AG08395 (cell line): ENCODE data around the gene TBX6.

Experiments used
- DNase-seq: peaks from one replicate; pipeline ENCODE4 v3.0.0; 2012; ENCODE audit warnings: mixed read lengths, low spot score

TBX6 gene

DNA sequence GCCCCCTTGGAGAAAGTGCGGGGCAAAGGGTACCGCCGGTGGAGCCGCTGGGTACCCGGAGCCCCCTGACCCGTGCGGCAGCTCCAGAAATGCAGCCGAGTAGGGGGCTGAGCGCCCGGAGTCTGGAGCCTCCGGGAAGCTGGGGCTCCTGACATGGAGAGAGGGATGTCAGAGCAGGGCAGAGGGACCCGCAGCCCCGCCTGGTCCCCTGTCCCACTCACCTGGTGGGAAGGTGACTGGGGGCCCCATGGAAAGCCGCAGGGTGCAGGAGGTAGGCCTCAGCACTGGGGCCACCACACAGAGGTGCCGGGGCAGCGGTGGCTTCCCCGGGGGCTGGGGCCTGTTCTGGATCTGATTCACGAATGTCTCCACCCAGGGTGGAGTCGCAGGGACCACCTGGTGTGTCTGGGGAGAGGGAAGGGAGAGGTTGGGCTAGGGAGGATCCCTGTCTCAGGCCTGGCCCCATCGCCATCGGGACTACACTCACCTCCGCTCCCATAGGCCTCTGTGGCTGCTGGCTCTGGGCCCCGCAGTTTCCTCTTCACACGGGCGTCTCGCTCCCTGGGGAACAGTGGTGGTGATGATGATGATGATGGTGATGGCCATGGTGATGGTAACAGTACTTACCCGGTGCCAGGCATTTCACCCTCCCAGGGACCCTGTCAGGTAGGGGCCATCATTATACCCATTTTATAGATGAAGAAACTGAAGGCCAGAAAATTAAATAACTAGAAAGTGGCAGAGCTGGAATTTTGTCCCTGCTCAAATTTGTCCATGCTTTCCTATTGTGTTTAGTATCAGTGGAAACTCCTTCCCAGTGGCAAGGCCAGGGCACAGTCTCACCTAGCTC is 5.2 kb downstream of the TBX6 start:
- DNase-seq, result no peak

DNA sequence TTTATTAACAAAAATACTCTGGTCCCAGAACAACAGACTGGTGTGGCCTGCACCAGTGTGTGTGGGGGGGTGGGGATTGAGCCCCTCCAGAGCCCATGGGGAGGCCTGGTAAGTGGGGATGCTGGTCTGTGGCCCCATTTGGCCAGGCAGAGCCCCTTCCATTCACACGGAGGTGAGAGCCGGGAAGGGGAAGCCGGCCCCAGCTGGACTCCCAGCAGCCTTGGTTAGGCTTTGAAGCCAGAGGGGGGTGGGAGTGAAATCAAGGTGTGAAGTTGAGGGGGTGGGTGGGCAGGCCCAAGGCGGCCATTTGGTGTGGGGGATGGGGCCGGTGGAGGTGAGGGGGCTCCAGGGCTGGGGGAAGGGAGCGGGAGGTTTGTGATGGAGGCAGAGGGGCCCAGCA is 5.9 kb downstream of the TBX6 start:
- DNase-seq, result no peak

DNA sequence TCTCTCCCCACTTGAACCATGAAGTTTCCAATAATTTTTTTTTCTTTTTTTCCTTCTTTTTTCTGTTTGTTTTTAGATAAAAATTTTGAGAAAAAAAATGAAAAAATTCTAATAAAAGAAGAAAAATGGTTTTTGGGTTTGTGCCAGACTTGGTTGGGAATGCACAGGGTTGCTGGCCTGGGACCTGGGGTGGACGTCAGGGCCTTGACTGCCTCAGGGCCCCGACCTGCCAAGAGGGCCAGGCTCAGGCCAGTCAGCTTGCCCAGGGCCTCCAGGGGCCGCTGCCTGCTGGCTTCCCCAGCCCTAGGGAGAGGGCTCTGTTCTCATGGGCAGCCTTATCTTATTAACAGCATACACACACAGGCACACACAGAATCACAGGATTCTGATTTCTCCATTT is 6.5 kb downstream of the TBX6 start:
- DNase-seq, result no peak

DNA sequence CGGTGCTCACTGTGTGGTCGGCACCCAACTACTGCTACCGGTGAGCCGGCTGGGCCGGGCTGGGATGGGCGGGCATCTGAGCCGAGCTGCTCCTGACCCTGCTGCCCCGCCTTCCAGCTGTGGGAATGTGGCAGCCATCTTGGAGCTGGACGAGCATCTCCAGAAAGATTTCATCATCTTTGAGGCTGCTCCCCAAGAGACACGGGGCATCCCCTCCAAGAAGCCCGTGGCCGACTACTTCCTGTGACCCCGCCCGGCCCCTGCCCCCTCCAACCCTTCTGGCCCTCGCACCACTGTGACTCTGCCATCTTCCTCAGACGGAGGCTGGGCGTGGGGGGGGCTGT is 6.9 kb downstream of the TBX6 start:
- DNase-seq, result no peak

DNA sequence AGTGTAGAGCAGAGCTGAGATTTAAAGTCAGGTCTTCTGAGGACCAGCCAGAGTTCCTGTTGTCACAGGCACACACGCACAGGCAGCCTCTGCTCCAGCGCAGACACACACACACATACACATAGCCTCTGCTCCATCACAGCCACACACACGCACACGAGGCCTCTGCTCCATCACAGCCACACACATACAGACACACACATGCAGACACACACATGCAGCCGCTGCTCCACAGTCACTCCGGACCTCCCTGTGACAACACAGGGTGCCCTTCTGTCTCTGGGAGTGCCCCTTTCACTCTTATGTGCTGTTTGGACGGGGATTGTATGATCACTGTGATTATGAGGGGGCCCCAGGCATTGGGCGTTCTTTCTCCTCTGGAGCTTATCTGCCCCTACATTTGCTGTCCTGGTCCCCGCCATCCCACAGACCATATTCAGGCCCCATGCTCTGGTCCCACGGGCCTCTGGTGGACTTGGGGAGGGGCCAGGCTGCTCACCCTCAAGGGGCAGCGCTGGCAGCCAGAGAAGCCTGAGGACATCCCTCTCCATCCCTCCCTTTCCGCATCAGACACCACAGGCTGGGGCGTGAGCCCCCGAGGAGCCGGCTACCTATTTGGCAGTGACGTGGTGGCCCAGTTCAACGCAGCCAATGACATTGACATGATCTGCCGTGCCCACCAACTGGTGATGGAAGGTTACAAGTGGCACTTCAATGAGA is 7.5 kb downstream of the TBX6 start:
- DNase-seq, result no peak

DNA sequence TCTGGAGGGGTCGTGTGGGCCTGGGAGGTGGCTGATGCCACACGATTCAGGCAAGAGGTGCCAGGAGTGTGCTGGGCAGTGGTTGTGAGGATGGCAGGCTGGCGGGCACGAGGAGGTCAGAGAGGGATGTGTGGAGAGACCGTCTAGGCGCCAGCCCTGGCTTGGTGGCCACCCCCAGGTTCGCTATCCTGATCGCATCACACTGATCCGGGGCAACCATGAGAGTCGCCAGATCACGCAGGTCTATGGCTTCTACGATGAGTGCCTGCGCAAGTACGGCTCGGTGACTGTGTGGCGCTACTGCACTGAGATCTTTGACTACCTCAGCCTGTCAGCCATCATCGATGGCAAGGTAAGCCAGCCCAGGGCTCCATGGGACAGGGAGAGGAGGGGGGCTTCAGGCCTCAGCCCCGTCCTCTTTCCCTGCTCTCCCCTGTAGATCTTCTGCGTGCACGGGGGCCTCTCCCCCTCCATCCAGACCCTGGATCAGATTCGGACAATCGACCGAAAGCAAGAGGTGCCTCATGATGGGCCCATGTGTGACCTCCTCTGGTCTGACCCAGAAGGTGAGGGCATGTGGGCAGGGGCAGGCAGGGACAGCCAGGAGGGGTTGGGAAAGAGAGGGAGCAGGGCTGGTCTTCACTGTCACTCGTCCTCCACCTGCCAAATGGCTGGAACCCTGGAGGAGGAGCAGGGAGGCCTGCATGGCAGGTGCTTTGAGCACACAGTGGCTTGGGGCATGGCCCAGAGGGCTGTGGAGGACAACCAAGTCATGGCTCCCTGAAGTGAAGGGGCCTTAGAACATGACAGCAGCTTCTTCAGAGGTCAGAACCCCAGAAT is 8.3 kb downstream of the TBX6 start:
- no peak for DNase-seq

DNA sequence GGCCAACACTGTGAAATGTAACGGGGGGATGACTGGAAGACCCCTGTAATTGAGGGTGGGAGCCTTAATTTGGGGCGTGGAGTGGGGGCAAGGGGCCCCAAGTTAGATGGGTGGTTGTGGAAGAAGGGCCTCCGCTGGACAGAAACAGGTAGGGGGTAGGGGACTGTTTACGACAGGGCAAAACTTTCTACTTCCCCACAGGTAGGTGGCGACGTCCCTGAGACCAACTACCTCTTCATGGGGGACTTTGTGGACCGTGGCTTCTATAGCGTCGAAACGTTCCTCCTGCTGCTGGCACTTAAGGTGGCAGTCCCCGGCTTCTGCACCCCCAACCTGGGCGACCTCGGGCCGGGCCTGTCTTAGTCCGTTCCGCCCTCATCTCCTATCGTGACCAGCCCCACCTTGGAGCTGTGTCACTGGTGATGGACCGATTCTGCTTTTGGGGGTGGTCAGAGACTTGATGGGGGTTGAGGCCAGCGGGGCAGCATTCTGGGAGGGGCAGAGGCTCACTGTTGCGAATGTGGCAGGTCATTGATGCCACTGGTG is 9.1 kb downstream of the TBX6 start:
- DNase-seq, result no peak

DNA sequence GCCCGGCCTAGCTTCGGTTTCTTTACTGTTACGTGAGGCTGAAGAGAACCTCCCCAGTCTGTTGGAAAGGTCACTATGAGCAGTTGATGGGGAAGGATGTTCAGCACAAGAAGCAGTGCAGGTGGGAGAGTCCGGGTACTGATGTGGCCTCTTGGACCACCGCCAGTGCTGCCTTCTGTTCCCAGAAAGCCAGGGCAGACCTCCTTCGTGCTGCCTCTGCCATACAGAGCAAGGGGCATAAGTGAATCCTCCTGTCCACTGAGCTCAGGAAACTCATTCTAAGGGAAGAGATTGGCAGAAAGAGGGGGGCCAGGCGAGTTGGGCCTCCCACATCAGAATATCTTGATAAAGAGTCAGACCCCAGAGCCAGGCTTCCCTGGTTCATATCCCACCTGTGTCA is 12.2 kb downstream of the TBX6 start:
- DNase-seq, result no peak

DNA sequence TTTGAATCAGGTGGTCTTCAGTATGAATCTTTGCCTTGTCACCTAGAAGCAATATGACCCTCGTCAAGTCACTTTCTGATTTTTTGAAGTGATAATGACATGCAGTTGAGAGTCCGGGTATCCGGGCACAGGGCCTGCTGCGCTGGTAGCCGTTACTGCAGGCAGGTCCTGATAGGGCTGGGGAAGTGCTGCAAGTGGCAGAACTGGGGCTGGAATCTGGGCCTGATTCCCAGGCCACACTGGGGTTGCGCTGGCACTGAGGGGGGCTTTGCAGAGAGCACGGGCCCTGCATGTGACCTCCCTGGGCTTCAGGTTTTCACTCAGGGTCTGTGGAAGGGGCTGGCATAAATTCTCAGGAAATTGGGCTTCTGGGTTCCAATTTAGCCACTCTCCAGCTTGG is 13.0 kb downstream of the TBX6 start:
- DNase-seq, result no peak

DNA sequence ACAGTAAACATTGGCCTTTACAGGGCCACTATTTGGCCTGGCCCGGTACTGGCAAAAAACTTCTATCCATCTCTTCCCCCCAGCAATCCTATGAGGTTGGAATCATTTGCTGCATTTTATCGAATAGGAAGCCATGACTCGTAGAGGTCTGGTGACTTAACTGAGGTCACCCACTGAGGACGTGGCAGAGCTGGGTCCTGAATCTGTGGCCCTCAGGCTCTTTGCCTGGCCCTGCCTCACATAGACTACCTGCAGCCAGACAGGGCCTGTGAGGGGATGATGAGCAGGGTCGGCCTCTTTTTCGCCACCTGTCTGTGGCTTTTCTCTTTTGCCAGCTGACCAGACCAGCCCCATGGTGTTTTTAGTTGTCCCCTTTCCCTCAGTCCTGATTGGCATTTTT is 14.1 kb downstream of the TBX6 start:
- DNase-seq, result no peak

DNA sequence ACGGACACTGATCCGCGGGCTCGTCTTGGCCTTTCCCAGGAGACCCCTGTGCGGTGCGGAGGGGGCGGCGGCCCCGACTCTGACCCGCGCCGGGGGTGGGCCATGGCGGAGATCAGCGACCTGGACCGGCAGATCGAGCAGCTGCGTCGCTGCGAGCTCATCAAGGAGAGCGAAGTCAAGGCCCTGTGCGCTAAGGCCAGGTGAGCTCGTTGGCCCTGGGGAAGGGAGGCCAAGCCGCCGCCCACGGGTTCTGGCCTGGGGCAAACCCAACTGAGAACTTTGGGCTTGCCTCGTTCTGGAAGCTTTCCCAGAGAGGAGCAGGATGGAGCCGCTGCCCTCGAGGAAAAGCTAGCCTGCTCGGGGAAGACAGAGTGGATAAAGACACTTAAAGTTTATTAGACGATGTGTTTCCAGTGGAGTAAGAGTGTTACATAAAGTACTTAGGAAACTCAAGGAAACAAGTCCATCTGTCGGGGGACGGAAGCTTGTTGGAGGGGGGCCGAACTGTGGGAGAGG is 15.4 kb downstream of the TBX6 start:
- no peak for DNase-seq

DNA sequence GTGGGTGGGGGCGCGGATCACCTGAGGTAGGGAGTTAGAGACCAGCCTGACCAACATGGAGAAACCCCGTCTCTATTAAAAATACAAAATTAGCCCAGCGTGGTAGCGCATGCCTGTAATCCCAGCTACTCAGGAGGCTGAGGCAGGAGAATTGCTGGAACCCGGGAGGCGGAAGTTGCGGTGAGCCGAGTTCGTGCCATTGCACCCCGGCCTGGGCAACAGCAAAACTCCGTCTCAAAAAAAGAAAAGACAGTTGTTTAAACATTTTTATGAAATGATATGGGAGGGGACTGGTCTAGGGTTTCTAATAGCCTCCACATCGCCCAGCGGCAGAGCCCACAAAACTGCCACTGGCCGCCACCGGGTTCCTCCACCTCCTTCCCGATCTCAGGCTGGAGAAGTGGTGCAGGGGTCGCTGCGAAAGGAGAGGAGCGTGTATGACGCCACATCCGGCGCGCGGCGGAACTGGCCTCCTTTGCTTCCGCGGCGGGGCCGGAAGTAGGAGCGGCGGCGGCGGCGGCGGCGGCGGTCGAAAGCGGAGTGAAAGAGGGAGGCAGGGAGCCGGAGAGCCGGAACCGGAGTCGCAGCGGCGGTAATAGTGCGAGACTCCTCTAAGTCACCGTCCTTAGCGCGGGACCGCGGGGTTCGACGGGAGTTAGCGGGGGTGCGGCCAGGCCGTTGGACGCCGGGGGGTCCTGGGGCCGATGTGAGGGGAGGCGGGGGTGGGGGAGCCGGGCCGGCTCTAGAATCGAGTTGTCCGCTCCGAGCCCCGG is 16.0 kb downstream of the TBX6 start, which contains the start of gene PPP4C:
Gene PPP4C (plus strand): TSS at position 492 of the 773 bp plus-strand sequence. CDS start 384 bp downstream, outside the sequence.
- DNase-seq, result peak; percentile 94

DNA sequence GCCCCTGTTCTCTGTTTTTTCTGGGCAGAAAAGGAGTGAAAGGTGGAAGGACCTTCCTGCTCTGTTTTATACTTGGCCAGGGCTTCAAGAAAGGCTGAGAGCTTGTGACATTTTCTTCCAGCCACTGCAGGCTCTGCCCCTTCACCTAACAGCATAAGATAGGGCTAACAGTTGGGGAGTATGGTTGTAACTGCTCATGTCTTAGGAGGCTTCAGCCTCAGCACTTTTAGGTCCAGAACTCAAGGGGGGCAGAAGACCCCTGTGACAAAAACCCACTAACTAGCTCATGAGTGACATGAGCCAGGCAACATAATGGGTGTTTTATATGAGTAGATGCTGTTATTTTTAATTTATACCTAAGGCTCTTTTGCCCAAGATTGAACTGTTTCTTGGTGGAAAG is 21.2 kb downstream of the TBX6 start:
- DNase-seq, result no peak

DNA sequence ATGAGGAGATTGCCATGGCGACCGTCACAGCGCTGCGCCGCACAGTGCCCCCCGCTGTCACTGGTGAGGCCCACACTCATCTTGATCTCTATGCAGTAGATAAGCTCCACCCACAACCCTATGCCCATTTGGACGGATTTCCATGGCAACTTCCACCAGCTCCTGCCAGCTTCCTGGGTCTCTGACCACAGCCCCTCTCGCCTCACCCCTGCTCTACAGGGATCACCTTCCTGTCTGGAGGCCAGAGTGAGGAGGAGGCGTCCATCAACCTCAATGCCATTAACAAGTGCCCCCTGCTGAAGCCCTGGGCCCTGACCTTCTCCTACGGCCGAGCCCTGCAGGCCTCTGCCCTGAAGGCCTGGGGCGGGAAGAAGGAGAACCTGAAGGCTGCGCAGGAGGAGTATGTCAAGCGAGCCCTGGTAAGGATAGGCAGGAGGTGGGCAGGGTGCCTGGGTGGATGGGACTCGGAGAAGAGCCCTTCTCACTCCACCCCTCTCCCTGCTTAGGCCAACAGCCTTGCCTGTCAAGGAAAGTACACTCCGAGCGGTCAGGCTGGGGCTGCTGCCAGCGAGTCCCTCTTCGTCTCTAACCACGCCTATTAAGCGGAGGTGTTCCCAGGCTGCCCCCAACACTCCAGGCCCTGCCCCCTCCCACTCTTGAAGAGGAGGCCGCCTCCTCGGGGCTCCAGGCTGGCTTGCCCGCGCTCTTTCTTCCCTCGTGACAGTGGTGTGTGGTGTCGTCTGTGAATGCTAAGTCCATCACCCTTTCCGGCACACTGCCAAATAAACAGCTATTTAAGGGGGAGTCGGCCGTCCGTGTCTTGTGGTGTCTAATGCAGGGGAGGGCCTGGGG is 21.9 kb downstream of the TBX6 start:
- DNase-seq, result no peak

DNA sequence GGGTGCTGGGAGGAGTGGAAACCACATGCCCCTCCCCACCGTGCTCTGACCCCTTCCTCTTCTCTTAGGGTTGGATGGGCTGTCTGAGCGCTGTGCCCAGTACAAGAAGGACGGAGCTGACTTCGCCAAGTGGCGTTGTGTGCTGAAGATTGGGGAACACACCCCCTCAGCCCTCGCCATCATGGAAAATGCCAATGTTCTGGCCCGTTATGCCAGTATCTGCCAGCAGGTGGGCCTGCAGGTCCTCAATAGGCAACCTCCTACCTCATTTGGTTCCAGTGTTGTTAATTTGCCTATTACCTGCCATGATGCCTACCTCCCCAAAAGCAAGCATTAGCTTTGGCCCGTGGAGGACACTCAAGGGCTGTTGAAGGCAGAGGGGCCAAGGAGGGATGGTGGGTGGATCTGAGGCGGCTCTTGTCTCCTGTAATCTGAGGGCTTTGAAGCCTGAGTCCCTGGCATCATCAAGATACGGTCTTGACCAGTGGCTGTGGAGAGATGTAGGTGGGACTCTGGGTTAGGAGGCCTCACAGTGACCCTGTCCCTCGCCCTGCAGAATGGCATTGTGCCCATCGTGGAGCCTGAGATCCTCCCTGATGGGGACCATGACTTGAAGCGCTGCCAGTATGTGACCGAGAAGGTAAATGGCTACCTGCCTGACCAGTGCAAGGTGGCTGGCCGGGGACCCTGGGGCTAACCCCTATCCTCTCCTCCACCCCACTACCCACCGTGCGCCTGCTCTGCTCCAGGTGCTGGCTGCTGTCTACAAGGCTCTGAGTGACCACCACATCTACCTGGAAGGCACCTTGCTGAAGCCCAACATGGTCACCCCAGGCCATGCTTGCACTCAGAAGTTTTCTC is 22.7 kb downstream of the TBX6 start:
- DNase-seq, result no peak

DNA sequence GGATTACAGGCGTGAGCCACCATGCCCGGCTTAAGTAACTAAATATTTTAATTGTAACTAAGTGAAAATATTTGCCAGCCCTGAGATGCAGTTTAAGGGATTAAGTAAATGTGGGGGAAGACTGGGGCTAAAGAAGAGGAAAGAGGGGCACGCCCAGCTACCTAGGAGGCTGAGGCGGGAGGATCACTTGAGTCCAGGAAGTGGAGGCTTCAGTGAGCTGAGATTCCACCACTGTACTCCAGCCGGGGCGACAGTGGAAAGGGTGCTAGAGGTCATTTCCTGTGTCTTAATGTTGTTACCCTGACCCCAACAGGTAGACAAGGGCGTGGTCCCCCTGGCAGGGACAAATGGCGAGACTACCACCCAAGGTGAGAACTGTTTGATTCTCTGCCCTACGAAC is 23.4 kb downstream of the TBX6 start:
- DNase-seq, result no peak

DNA sequence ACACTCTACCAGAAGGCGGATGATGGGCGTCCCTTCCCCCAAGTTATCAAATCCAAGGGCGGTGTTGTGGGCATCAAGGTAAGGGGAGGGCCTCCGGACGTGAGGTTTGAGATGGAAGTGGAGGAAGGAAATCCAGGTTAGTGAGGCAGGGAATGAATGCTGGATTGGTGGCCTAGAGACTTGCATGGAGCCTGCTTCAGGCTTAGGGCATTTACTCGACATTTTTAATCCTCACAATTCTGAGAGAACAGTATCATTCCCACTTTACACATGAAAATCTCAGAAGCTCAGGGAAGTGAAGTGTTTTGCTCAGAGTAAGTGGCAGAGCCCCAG is 24.2 kb downstream of the TBX6 start:
- DNase-seq, result no peak

DNA sequence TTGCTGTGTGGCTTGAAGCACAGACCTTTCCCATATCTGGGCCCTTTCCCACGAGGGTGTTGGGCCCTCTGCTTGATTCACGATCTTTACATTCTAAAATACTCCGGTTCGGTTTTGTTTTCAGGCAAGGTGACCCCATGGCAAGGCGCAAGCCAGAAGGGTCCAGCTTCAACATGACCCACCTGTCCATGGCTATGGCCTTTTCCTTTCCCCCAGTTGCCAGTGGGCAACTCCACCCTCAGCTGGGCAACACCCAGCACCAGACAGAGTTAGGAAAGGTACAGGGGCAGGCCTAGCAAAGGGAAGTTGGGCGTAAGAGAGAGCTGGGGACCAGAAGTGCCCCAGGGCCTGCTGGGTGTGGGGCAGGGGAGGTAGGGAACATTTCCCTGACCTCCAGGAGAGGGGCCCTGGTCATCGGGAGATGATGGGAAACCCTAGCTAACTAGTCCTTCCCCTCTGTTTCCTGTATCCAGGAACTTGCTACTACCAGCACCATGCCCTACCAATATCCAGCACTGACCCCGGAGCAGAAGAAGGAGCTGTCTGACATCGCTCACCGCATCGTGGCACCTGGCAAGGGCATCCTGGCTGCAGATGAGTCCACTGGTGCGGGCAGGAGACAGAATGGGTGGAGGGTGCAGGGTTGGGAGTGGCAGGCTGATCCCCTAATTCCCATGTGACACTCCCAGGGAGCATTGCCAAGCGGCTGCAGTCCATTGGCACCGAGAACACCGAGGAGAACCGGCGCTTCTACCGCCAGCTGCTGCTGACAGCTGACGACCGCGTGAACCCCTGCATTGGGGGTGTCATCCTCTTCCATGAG is 24.8 kb downstream of the TBX6 start:
- no peak for DNase-seq
